A673 (cell line): ENCODE data around the gene EPAS1. TPM values are rescaled to one million over a fixed set of nuclear protein-coding genes. Genes with fewer than 3 reads are reported as not detected.

ENCODE experiments used
- BruUV-seq: library from RNA; stranded (reverse); fragments of 400-500 nt; replicated peaks from 2 replicates; lab custom pipeline; 2021; lab: Mats Ljungman, UMichigan
- CTCF ChIA-PET: fragments of 300-600 bp; sonication (Branson Sonifier 250); formaldehyde crosslinking; loops from one replicate; lab custom pipeline; 2022; ENCODE audit warnings: antibody characterized with exemption; lab: Charles Lee
- POLR2A ChIA-PET: fragments of 300-600 bp; sonication (Branson Sonifier 250); formaldehyde crosslinking; loops from one replicate; lab custom pipeline; 2022; ENCODE audit warnings: antibody characterized with exemption; ENCODE audit not compliant: low non-redundant PET; lab: Charles Lee
- DNase-seq: peaks from one replicate; pipeline ENCODE4 v3.0.0-alpha.2; 2015; ENCODE audit warnings: low spot score
- H3K27ac ChIP-seq: fragments of 200-600 bp; sonication (generic); 2 replicates; pipeline ENCODE4 v1.5.1; 2016; ENCODE audit warnings: mixed run types, low read depth, mild to moderate bottlenecking, mixed read lengths, antibody characterized with exemption, low read length; ENCODE audit not compliant: poor library complexity, severe bottlenecking
- H3K27me3 ChIP-seq: fragments of 200-600 bp; sonication (generic); replicated peaks from 2 replicates; pipeline ENCODE4 v1.6.1; 2017; ENCODE audit warnings: mixed run types, low read depth, mild to moderate bottlenecking, mixed read lengths, antibody characterized with exemption, low read length; ENCODE audit not compliant: insufficient read depth, poor library complexity
- H3K36me3 ChIP-seq: fragments of 200-600 bp; sonication (generic); 2 replicates; pipeline ENCODE4 v1.6.1; 2016; ENCODE audit warnings: mixed run types, mild to moderate bottlenecking, mixed read lengths, antibody characterized with exemption, low read length; ENCODE audit not compliant: insufficient read depth, poor library complexity, severe bottlenecking
- H3K4me1 ChIP-seq: fragments of 200-600 bp; sonication (generic); 2 replicates; pipeline ENCODE4 v1.6.1; 2017; ENCODE audit warnings: mixed run types, mild to moderate bottlenecking, mixed read lengths, antibody characterized with exemption, low read length; ENCODE audit not compliant: insufficient read depth, poor library complexity, severe bottlenecking
- H3K4me3 ChIP-seq: fragments of 200-600 bp; sonication (generic); 2 replicates; pipeline ENCODE4 v1.5.1; 2016; ENCODE audit warnings: low read depth, mixed run types, mild to moderate bottlenecking, mixed read lengths, low read length; ENCODE audit not compliant: poor library complexity, severe bottlenecking
- H3K9me3 ChIP-seq: fragments of 200-600 bp; sonication (generic); 2 replicates; pipeline ENCODE4 v1.6.1; 2016; ENCODE audit warnings: mixed run types, low read depth, mild to moderate bottlenecking, mixed read lengths, antibody characterized with exemption, low read length; ENCODE audit not compliant: poor library complexity, severe bottlenecking
- CTCF ChIP-seq: fragments of 300-800, 200-600 bp; sonication (generic); conservative IDR thresholded peaks from 2 replicates; pipeline ENCODE4 v1.5.1; 2017; ENCODE audit warnings: low read depth, mild to moderate bottlenecking, antibody characterized with exemption, low read length, moderate library complexity, mixed read lengths
- EZH2 ChIP-seq: fragments of 200-600 bp; sonication (generic); IDR thresholded peaks from 2 replicates; pipeline ENCODE4 v1.6.1; 2017; ENCODE audit warnings: borderline replicate concordance, low read depth, mild to moderate bottlenecking, mixed read lengths, antibody characterized with exemption, low read length; ENCODE audit not compliant: poor library complexity, severe bottlenecking
- intact Hi-C: fragments of 100-400 bp; cut with micrococcal nuclease; formaldehyde crosslinking; loops from one replicate; pipeline ENCODE4 v1.10.0; 2022; ENCODE audit not compliant: unreplicated experiment
- total RNA-seq: library from RNA; stranded (reverse); gene quantifications from 2 replicates; pipeline ENCODE4 v1.2.3, GENCODE V29; 2021

The EPAS1 gene
- total RNA-seq, 1 experiment from 2014 or later, result 0.41 TPM

DNA sequence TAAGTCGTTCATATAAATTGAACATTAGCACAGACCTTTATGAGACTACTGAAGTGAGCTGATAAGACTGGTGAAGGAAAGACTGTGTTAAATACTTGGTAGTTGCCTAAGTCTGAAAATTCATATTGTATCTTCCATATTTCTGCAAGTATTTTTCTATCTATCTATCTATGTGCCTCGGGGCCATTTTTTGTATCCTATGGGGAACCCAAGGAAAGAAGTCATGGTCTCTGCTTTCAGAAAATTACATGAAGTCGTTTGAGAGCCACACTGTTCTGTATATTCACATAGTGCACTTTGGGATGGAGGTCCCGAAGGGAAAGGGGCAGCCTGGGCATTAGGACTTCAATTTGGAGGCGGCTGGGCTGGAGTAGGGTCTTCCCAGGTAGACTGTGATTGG lies 89.6 kb downstream of the EPAS1 start:
- CTCF ChIA-PET, result no interaction called here

DNA sequence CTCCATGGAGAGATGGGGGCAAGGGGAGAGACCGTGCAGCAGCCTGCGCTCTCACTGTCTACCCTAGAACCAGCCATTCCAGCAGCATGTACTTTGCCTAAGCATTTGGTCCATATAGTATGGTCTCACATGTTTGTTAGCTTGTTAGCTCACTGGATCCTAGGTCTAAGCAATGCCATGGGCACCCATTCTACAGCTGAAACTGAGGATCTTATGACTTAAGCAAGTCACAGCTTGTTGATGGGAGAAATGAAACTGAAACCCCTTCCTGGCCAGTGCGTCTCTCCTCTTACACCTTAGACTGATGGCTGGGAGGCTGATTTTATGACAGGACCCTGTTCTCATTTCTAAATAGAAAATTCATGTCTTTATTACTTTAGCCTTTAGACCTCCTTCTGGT lies 90.1 kb downstream of the EPAS1 start:
- Histone ChIP-seq H3K27me3 (no peaks in the 10 kb centered on the region), H3K9me3 (no peaks in the 10 kb centered on the region), H3K4me3 (no peak overlapping the region), H3K27ac (no peak overlapping the region), H3K36me3 (no peaks in the 10 kb centered on the region), H3K4me1 (no peaks in the 10 kb centered on the region)
- intact Hi-C loops, result no loop called here
- TF ChIP-seq EZH2, result no peak
- no peak for TF ChIP-seq CTCF
- POLR2A ChIA-PET, result no interaction called here
- no peak for DNase-seq
- no TSS peak for BruUV-seq
- CTCF ChIA-PET, result no interaction called here

More for the DNA sequence above, 89.6 kb downstream of the EPAS1 start:
- H3K27me3 ChIP-seq, result no peaks in the 10 kb centered on the region
- no TSS peak for BruUV-seq
- no peaks in the 10 kb centered on the region for H3K9me3 ChIP-seq
- no peak for DNase-seq
- H3K27ac ChIP-seq, result no peak overlapping the region
- no peaks in the 10 kb centered on the region for H3K4me1 ChIP-seq
- no peak overlapping the region for H3K4me3 ChIP-seq
- POLR2A ChIA-PET, result no interaction called here
- no peak for TF ChIP-seq CTCF
- TF ChIP-seq EZH2, result no peak
- intact Hi-C loops, result no loop called here
- no peaks in the 10 kb centered on the region for H3K36me3 ChIP-seq

DNA sequence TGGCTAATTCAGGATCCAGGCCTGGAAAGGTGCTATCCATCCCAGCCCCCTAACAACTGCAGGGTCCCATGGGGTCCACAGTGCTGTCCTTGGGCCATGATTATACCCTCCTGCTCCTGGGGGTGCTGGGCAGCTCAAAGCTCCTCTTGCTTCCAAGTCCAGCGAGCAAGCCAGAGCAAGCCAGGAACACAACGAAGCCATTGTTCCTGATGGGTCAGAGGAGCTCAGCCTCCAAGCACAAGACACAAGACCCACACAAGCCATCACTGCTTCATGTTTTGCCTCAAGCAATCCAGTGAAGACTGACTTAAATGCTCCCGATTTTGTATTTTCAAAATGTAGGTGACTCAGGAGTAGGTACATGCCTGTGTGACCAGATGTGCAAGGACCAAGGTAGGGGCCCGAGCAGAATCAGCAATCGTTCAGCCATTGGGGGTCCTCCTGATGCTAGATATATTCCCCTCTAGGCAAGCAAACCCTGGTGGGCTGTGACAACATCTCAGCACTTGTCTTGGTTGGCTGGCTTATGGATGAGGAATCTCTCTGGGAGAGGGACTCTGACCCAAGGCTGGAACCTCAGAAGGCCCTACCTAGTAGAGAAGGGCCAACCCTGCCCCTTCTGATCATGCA lies 90.8 kb downstream of the EPAS1 start:
- Histone ChIP-seq H3K4me1 (no peaks in the 10 kb centered on the region), H3K9me3 (no peaks in the 10 kb centered on the region), H3K4me3 (no peak overlapping the region), H3K27me3 (no peaks in the 10 kb centered on the region), H3K36me3 (no peaks in the 10 kb centered on the region), H3K27ac (no peak overlapping the region)
- intact Hi-C loops, result no loop called here
- DNase-seq, result no peak
- ChIA-PET POLR2A (no interaction called here), CTCF (no interaction called here)
- TF ChIP-seq EZH2, result no peak
- TF ChIP-seq CTCF, result no peak
- no TSS peak for BruUV-seq
